ENCODE results near the gene FAM222A. TPM values are rescaled to one million over a fixed set of nuclear protein-coding genes. Genes with fewer than 3 reads are reported as not detected.

Gene FAM222A
- total RNA-seq, 1 experiment from 2014 or later: 3.7 TPM

DNA sequence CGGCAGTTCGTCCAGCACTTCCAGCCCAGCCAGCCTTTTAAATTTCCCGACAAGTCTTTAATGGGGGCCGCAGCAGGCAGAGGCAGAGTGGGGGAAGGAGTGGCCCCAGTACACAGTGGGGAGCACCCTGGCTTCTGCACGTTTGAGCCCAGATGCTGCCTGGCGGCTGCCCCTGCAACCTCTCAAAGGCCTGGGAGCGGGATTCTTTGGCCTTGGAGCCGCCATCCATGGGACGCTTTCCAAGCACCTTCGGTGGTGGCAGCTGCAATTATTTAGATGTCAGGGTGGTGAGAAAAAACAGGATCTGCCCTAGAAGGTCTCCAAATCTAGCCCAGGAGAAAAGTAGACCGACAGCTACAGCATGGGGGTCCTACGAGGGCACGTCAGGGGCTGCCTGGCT lies 46.0 kb downstream of the FAM222A start (continued):
- TF ChIP-seq ELF1 (IDR thresholded peaks at IDR 0.05; ENCODE audit: borderline replicate concordance, low read depth) (no peak), POLR2A (IDR thresholded peaks at IDR 0.05; ENCODE audit: borderline replicate concordance, extremely low read depth, insufficient read depth, insufficient read length) (no peak), SRF (IDR thresholded peaks at IDR 0.05; ENCODE audit: low read depth) (no peak), ZFX (IDR thresholded peaks at IDR 0.05) (no peak), POLR2AphosphoS5 (IDR thresholded peaks at IDR 0.05; ENCODE audit: low read depth, low read length) (no peak), CBX3 (IDR thresholded peaks at IDR 0.05; ENCODE audit: low read depth) (no peak), SP1 (IDR thresholded peaks at IDR 0.05; ENCODE audit: low read depth) (no peak)

DNA sequence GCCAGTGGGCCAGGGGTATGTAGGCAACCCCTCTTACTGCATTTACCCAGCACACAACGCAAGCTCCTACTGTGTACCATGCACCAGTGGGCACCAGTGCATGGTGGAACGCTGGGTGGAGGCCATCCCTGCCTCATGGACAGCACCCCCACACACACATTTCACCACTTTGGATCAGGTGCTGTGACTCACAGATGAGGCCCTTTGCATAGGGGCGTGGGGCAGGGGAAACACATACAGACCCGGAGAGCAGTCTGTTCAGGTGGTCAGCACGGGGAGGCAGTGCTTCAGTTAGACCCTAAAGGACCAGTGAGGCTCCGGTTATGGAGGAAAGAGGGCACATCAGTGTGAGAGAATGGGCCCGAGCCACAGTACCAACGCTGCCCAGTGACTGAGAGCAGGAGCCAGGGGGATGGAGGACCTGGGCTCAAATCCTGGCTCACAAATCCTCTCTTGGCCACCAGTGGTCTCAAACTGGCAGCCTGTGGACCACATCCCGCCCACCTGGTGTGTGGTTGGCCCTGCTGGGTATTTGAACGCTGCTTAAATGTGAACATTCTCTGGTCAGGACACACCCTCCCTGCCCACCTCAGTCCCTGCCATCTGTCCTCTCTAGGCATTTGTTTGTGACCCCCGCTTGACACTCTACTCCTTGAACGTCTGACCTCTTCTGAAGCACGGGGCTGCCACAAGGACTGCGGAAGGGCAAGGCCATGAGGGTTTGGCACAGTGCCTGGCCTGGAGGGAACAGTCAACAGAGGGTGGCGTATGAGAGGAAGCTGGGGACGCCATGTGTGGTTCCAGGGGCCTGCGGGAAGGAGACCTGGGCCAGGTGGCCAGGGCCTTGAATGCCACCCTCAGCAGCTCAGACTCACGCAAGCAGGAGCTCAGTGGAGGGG lies 46.7 kb downstream of the FAM222A start:
- Histone ChIP-seq H3K9me2 (ENCODE audit: insufficient read depth) (no peaks in the 10 kb centered on the region), H3K27ac (ENCODE audit: low read depth, low read length) (no peak overlapping the region), H3K4me1 (ENCODE audit: control insufficient read depth in 1 of 2, insufficient read depth in 2 of 2, low read length in 2 of 2) (peaks cover 0 to 12% of the 10 kb centered on the region in 2 experiments; a peak in 2 of 4 replicates), H3K4me2 (ENCODE audit: low read length) (no peak overlapping the region), H3K36me3 (ENCODE audit: control insufficient read depth in 1 of 2, insufficient read depth in 2 of 2, low read length in 2 of 2) (no peaks in the 10 kb centered on the region), H3K79me2 (ENCODE audit: insufficient read depth, low read length) (no peaks in the 10 kb centered on the region), H3K27me3 (ENCODE audit: insufficient read depth, low read length) (no peaks in the 10 kb centered on the region), H4K20me1 (ENCODE audit: insufficient read depth) (no peaks in the 10 kb centered on the region), H3K9me3 (ENCODE audit: control insufficient read depth in 1 of 2, insufficient read depth in 1 of 2, low read depth in 1 of 2, low read length in 2 of 2) (peaks cover 0 to 5% of the 10 kb centered on the region in 2 experiments; a peak in 1 of 4 replicates), H3K9ac (ENCODE audit: low read length) (no peak overlapping the region), H3K4me3 (replicated peaks in 1 of 2; ENCODE audit: low read depth in 1 of 2, low read length in 2 of 2) (no peak overlapping the region), H2AFZ (ENCODE audit: low read depth, low read length, poor library complexity, severe bottlenecking) (no peak overlapping the region)
- no peak for ATAC-seq
- no peak for DNase-seq (ENCODE audit: low read depth, low spot score)
- POLR2A ChIA-PET: no interaction called here
- no TSS peak for BruUV-seq (replicated peaks)
- no peak for TF ChIP-seq YY1 (IDR thresholded peaks at IDR 0.05; ENCODE audit: extremely low read depth, insufficient replicate concordance, low read depth, low read length)
- no peak for TF ChIP-seq POLR2A (IDR thresholded peaks at IDR 0.05; ENCODE audit: borderline replicate concordance, extremely low read depth, insufficient read depth, insufficient read length)
- no peak for TF ChIP-seq JUND (IDR thresholded peaks at IDR 0.05)
- TF ChIP-seq SRF (IDR thresholded peaks at IDR 0.05; ENCODE audit: low read depth): no peak
- no peak for TF ChIP-seq CEBPB (IDR thresholded peaks at IDR 0.05; ENCODE audit: low read depth)
- TF ChIP-seq, protein P1, sequence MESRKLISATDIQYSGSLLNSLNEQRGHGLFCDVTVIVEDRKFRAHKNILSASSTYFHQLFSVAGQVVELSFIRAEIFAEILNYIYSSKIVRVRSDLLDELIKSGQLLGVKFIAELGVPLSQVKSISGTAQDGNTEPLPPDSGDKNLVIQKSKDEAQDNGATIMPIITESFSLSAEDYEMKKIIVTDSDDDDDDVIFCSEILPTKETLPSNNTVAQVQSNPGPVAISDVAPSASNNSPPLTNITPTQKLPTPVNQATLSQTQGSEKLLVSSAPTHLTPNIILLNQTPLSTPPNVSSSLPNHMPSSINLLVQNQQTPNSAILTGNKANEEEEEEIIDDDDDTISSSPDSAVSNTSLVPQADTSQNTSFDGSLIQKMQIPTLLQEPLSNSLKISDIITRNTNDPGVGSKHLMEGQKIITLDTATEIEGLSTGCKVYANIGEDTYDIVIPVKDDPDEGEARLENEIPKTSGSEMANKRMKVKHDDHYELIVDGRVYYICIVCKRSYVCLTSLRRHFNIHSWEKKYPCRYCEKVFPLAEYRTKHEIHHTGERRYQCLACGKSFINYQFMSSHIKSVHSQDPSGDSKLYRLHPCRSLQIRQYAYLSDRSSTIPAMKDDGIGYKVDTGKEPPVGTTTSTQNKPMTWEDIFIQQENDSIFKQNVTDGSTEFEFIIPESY (IDR thresholded peaks at IDR 0.05; ENCODE audit: extremely low read depth, insufficient replicate concordance, low read length): no peak
- no peak for TF ChIP-seq TCF7L2 (IDR thresholded peaks at IDR 0.05; ENCODE audit: borderline replicate concordance, extremely low read depth, insufficient read depth, insufficient read length)
- no peak for TF ChIP-seq MAX (IDR thresholded peaks at IDR 0.05)
- TF ChIP-seq POLR2AphosphoS5 (IDR thresholded peaks at IDR 0.05; ENCODE audit: low read depth, low read length): no peak
- TF ChIP-seq SIN3A (IDR thresholded peaks at IDR 0.05; ENCODE audit: low read depth): no peak
- CTCF ChIA-PET: no interaction called here
- RAD21 ChIA-PET (ENCODE audit: low non-redundant PET in 1 of 2, low total read pairs in 2 of 2, uncharacterized antibody in 2 of 2, unreplicated experiment in 2 of 2): no interaction called here
- intact Hi-C loops (cut with micrococcal nuclease): no loop called here
